Thyroid gland (tissue), 4 donors: ENCODE measurements around the gene AGXT2. TPM values are rescaled to one million over a fixed set of nuclear protein-coding genes. Genes with fewer than 3 reads are reported as not detected.

ENCODE experiments used
- DNase-seq, 2 donors: peaks; one replicate each; pipeline ENCODE4 v3.0.0-alpha.2; 2019
- H3K27ac ChIP-seq, 3 donors: fragments of 200-600 bp; sonication (generic); 1 replicate in 2 of 3; 2 replicates in 1 of 3; pipeline ENCODE4 v1.5.1; 2016 to 2019; ENCODE audit warnings: mild to moderate bottlenecking in 1 of 3, moderate library complexity in 1 of 3
- H3K27me3 ChIP-seq: fragments of 200-600 bp; sonication (generic); one replicate; pipeline ENCODE4 v1.5.1; 2019
- H3K36me3 ChIP-seq, 2 donors: fragments of 200-600 bp; sonication (generic); one replicate each; pipeline ENCODE4 v1.5.1; 2016 to 2019
- H3K4me1 ChIP-seq, 2 donors: fragments of 200-600 bp; sonication (generic); one replicate each; pipeline ENCODE4 v1.5.1; 2017 to 2019
- H3K4me3 ChIP-seq, 3 donors: fragments of 200-600 bp; sonication (generic); replicated peaks in 1 of 3; 1 replicate in 2 of 3; 2 replicates in 1 of 3; pipeline ENCODE4 v1.5.1; 2016; ENCODE audit warnings: mild to moderate bottlenecking in 1 of 3
- H3K9me3 ChIP-seq: fragments of 200-600 bp; sonication (generic); one replicate; pipeline ENCODE4 v1.5.1; 2017
- CTCF ChIP-seq, 6 experiments: fragments of 200-600 bp in 3 of 6; fragments of 450-650 bp in 3 of 6; sonication (generic) in 3 of 6; IDR thresholded peaks; one replicate each; pipeline ENCODE4 v1.5.1; 2016 to 2019; ENCODE audit warnings: antibody characterized with exemption in 6 of 6, mild to moderate bottlenecking in 2 of 6, inconsistent platforms in 1 of 6, moderate library complexity in 1 of 6
- POLR2A ChIP-seq, 2 donors: fragments of 450-650 bp; IDR thresholded peaks; one replicate each; pipeline ENCODE4 v1.6.1; 2017; ENCODE audit warnings: antibody characterized with exemption in 2 of 2, mild to moderate bottlenecking in 2 of 2, moderate library complexity in 1 of 2
- WGBS, 2 donors: methylation state at CpG; one replicate each; pipeline ENCODE4 v1.1.5; 2017; 5-methylcytosine and 5-hydroxymethylcytosine counted together
- intact Hi-C: fragments of 100-400 bp; cut with DNase I; formaldehyde crosslinking; loops from one replicate; pipeline ENCODE4 v1.15.1; 2023
- total RNA-seq, 4 donors: library from RNA; depleted of rRNA; stranded (reverse); fragments of >200 nt; gene quantifications; one replicate each; pipeline ENCODE4 v1.2.3, GENCODE V29; 2016

AGXT2 gene
- total RNA-seq, 4 donors from 2014 or later, result not detected

DNA sequence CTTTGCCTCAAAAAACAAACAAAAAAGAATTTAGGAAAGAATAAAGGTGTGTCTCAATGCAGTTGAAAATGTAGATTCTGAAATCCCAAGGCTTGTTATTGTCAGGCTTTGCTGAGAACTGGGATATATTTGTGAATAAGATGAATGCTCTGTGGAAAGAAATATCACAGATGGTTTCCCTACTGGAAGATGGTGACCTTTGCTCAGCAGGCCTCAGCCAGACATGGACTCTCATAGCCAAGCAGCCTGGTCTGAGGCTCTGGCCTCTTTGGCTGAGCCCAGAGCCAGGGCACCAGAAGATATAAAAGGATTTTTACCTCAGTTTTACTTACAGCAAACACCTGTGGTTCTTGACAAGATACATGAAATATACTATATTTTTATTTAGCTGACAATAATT, 37.1 kb downstream of the AGXT2 start:
- intact Hi-C loops, result no loop called here

DNA sequence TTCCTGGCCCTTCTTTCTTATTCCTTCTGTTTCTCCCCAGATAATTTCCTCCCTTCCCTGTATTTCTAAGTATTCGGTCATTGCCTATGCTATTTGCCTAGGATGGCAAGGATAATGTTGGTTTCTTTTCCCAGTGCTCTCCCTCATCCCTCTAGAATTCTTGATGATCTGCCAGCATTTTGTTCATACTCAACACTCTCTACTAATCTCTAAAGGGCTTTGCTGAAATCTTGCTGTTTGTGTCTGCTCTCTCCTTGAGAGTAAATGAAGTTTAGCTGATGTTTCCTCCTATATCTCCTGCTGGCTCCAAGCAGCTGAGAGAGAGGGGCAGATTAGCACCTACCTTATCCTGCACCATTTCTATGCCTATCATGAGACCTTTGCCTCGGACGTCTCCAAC, 38.1 kb downstream of the AGXT2 start:
- Histone ChIP-seq H3K36me3 (no peaks in the 10 kb centered on the region), H3K27ac (no peak overlapping the region), H3K4me3 (no peak overlapping the region), H3K4me1 (no peaks in the 10 kb centered on the region), H3K9me3 (no peaks in the 10 kb centered on the region), H3K27me3 (no peaks in the 10 kb centered on the region)
- TF ChIP-seq CTCF (IDR thresholded peaks at IDR 0.05) (no peak), POLR2A (IDR thresholded peaks at IDR 0.05) (no peak)
- 87 to 91% methylated on average over 3 of the region's 3 CpGs for WGBS, 2 donors
- intact Hi-C loops, result loop anchor here (10.0 kb wide), 1 partner anchor 525 kb away; no protein-coding TSS in a partner anchor
- no peak for DNase-seq

More for the DNA sequence above, 37.1 kb downstream of the AGXT2 start:
- no peaks in the 10 kb centered on the region for H3K36me3 ChIP-seq
- no peak overlapping the region for H3K27ac ChIP-seq
- DNase-seq, result no peak
- H3K4me1 ChIP-seq, result no peaks in the 10 kb centered on the region
- no peaks in the 10 kb centered on the region for H3K9me3 ChIP-seq
- no peak overlapping the region for H3K4me3 ChIP-seq
- no peaks in the 10 kb centered on the region for H3K27me3 ChIP-seq
- TF ChIP-seq CTCF (IDR thresholded peaks at IDR 0.05), result no peak
- no peak for TF ChIP-seq POLR2A (IDR thresholded peaks at IDR 0.05)

GRCh38 chr5:35009019-35009418, 38.7 kb downstream of the AGXT2 start:
- Histone ChIP-seq H3K36me3 (no peaks in the 10 kb centered on the region), H3K4me3 (no peak overlapping the region), H3K27ac (no peak overlapping the region), H3K4me1 (no peaks in the 10 kb centered on the region), H3K9me3 (no peaks in the 10 kb centered on the region), H3K27me3 (no peaks in the 10 kb centered on the region)
- intact Hi-C loops, result loop anchor here (10.0 kb wide), 1 partner anchor 524 kb away; no protein-coding TSS in a partner anchor
- DNase-seq, result no peak
- WGBS, 2 donors, result 81 to 87% methylated on average over 2 of the region's 2 CpGs
- TF ChIP-seq CTCF (IDR thresholded peaks at IDR 0.05), result no peak
- no peak for TF ChIP-seq POLR2A (IDR thresholded peaks at IDR 0.05)

- no peaks in the 10 kb centered on the region for H3K9me3 ChIP-seq
- no peak for DNase-seq
- WGBS, 2 donors, result 89 to 93% methylated on average over 1 of the region's 1 CpG
- no peak overlapping the region for H3K4me3 ChIP-seq
- no peaks in the 10 kb centered on the region for H3K36me3 ChIP-seq
- intact Hi-C loops, result loop anchor here (10.0 kb wide), 1 partner anchor 520 kb away; no protein-coding TSS in a partner anchor
- H3K27me3 ChIP-seq, result no peaks in the 10 kb centered on the region
- H3K4me1 ChIP-seq, result no peaks in the 10 kb centered on the region
- TF ChIP-seq CTCF (IDR thresholded peaks at IDR 0.05) (no peak), POLR2A (IDR thresholded peaks at IDR 0.05) (no peak)
- no peak overlapping the region for H3K27ac ChIP-seq
These were observed 43.0 kb downstream of the AGXT2 start for GRCh38 chr5:35004771-35005170.

DNA sequence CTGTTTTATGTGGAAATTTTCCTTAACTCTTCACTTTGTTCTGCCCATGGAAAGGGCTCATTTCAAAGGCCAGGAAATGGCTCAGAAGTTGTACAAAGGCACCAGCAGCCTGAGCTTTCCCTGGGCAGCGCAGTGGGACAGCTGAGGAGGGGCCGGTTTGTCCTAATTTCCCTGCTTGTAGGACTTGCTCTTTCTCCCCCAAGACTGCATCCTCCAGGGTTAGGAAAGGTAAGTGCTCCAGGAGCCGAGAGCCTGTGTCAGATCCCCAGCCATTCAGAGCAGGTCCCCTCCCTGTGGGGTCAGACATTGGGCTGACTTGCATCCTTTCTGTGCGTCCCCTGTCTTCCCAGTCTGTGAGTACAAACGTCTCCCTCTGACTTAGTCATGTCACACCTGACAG, 43.5 kb downstream of the AGXT2 start:
- H3K36me3 ChIP-seq, result no peaks in the 10 kb centered on the region
- no peaks in the 10 kb centered on the region for H3K4me1 ChIP-seq
- 67 to 85% methylated on average over 3 to 4 of the region's 5 CpGs for WGBS, 2 donors
- H3K27ac ChIP-seq, result no peak overlapping the region
- no peaks in the 10 kb centered on the region for H3K9me3 ChIP-seq
- DNase-seq, result no peak
- H3K27me3 ChIP-seq, result no peaks in the 10 kb centered on the region
- intact Hi-C loops, result loop anchor here (10.0 kb wide), 1 partner anchor 519 kb away; no protein-coding TSS in a partner anchor
- H3K4me3 ChIP-seq, result no peak overlapping the region
- no peak for TF ChIP-seq CTCF (IDR thresholded peaks at IDR 0.05)
- TF ChIP-seq POLR2A (IDR thresholded peaks at IDR 0.05), result no peak
